Activated T-helper 17 cell treated with anti-CD3 and anti-CD28 coated beads, Interleukin-2, amount 50 U/mL, for 72 hours (primary cell): ENCODE measurements around the gene ESR1. TPM values are rescaled to one million over a fixed set of nuclear protein-coding genes. Genes with fewer than 3 reads are reported as not detected.
"Not testable (repeated sequence)": the region's sequence is repeated elsewhere in the genome, so short reads cannot be mapped to it uniquely, and the experiment has no call there.

Experiments
- ATAC-seq: fragments of 150-1000 bp; cut with Tn5 transposase; replicated peaks from 2 replicates; pipeline ENCODE4 v1.10.0; 2021; ENCODE audit warnings: mild to moderate bottlenecking, moderate library complexity
- H3K27ac Mint-ChIP-seq: one replicate; pipeline ENCODE4 v1.8.0; 2022; ENCODE audit warnings: mixed read lengths
- H3K27me3 Mint-ChIP-seq: one replicate; pipeline ENCODE4 v1.8.0; 2022; ENCODE audit warnings: mixed read lengths
- H3K36me3 Mint-ChIP-seq: one replicate; pipeline ENCODE4 v1.8.0; 2022; ENCODE audit warnings: low read depth, mild to moderate bottlenecking, mixed read lengths
- H3K4me1 Mint-ChIP-seq: one replicate; pipeline ENCODE4 v1.8.0; 2022; ENCODE audit warnings: mixed read lengths
- H3K4me3 Mint-ChIP-seq: one replicate; pipeline ENCODE4 v1.8.0; 2022; ENCODE audit warnings: mild to moderate bottlenecking, mixed read lengths
- H3K9me3 Mint-ChIP-seq: one replicate; pipeline ENCODE4 v1.8.0; 2022; ENCODE audit warnings: mixed read lengths
- total RNA-seq, 2 donors: library from RNA; stranded (reverse); gene quantifications; one replicate each; pipeline ENCODE4 v1.2.3, GENCODE V29; 2022

ESR1 gene
- total RNA-seq, 2 donors from 2014 or later: 0.50 TPM; not detected in 1

DNA sequence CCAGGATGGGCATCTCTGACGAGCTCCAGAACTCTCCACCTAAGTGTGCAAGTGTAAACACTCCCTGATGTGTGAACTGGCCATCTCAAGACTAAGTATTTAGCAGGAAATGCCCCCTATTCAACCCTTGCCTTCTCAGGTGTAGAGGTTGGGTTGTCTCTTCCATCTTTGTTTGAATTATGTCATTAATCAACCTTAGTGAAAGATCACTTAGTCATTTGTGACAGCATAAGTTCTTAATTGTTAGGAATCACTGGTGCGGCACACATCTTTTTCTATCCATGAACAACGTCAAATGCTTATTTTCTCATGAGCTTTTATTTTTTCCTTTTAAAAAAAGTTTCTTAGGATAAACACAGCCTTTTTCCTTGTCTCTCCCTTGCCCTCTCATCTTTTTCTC is 151.6 kb downstream of the ESR1 start:
- peaks cover 14% of the 10 kb centered on the region for H3K27me3 Mint-ChIP-seq
- peaks cover 5% of the 10 kb centered on the region for H3K4me1 Mint-ChIP-seq
- H3K9me3 Mint-ChIP-seq: peaks cover 10% of the 10 kb centered on the region
- H3K27ac Mint-ChIP-seq: no peak overlapping the region
- no peak for ATAC-seq
- H3K36me3 Mint-ChIP-seq: no peaks in the 10 kb centered on the region
- no peak overlapping the region for H3K4me3 Mint-ChIP-seq

DNA sequence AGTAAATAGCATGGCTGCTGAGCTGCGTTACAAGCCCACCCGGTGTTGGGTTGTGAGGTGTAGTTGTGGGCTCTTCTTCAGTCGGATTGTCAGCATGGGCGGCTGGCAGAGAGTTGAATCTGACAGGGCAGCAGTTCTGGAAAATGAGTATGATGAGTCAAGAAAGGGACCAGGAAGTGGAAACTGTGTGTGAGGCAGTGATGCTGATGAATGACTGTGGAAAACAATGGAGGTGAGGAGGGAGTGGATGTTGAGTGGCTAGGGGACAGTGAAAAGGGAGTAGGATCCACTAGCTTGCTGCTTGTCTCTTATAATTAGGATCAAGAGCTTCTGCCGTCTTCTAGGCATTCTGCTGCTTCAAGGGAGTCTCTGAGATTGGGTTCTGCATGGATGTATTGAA is 154.3 kb downstream of the ESR1 start:
- peaks cover 5% of the 10 kb centered on the region for H3K4me1 Mint-ChIP-seq
- no peak overlapping the region for H3K4me3 Mint-ChIP-seq
- H3K36me3 Mint-ChIP-seq: no peaks in the 10 kb centered on the region
- H3K27ac Mint-ChIP-seq: no peak overlapping the region
- H3K27me3 Mint-ChIP-seq: peaks cover 20% of the 10 kb centered on the region
- ATAC-seq: peak; percentile 39
- H3K9me3 Mint-ChIP-seq: peaks cover 10% of the 10 kb centered on the region

DNA sequence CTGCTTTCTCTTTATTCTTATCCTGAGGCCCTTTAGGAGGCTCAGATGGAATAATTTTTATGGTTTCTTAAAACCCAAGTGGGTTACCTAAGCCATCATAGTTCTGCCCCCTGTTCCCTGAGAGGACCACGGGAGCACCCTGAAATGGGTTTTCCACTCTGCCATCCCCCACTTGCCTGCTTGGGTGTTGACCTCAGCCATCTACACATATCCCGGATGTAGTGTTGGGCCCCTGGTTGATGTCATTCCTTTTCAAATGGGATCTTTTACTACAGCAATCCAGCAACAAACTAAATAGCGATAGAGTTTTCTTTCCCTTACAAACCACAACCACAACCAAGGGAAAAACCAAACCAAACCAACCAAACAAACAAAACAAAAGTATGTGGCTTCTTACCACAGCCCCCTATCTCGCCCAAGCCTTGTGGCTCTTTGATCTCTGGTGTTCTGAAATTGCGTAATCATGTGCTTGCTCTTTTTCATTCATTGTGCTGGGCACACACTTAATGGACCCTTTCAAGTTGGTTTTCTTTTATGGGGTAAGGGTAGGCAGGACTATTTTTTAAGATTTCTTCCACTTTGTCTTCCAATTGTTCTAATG is 154.9 kb downstream of the ESR1 start:
- peaks cover 5% of the 10 kb centered on the region for H3K4me1 Mint-ChIP-seq
- peaks cover 10% of the 10 kb centered on the region for H3K9me3 Mint-ChIP-seq
- no peak overlapping the region for H3K4me3 Mint-ChIP-seq
- ATAC-seq: peak; percentile 29
- no peaks in the 10 kb centered on the region for H3K36me3 Mint-ChIP-seq
- H3K27ac Mint-ChIP-seq: no peak overlapping the region
- H3K27me3 Mint-ChIP-seq: peaks cover 23% of the 10 kb centered on the region

DNA sequence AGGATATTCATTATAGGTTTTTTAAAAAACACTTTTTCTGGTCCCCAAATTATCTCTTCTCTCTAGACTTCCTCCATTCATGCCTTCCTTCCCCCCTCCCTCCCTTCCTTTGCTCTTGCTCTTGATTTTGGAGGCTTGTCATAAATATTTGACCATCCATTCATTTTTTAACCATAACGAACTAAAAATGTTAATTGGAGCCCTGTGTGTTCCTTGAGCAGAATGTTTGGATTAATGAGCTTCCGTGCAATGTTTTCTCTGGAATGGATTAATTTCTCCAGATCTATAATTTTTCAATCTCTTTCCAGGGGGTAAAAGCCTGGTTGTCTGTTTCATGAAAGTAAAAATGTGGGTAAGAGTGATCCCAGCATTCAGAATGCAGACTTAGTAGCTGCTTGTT is 155.5 kb downstream of the ESR1 start:
- peaks cover 5% of the 10 kb centered on the region for H3K4me1 Mint-ChIP-seq
- H3K27me3 Mint-ChIP-seq: peaks cover 24% of the 10 kb centered on the region
- no peak overlapping the region for H3K4me3 Mint-ChIP-seq
- ATAC-seq: no peak
- no peaks in the 10 kb centered on the region for H3K36me3 Mint-ChIP-seq
- H3K27ac Mint-ChIP-seq: no peak overlapping the region
- peaks cover 10% of the 10 kb centered on the region for H3K9me3 Mint-ChIP-seq

DNA sequence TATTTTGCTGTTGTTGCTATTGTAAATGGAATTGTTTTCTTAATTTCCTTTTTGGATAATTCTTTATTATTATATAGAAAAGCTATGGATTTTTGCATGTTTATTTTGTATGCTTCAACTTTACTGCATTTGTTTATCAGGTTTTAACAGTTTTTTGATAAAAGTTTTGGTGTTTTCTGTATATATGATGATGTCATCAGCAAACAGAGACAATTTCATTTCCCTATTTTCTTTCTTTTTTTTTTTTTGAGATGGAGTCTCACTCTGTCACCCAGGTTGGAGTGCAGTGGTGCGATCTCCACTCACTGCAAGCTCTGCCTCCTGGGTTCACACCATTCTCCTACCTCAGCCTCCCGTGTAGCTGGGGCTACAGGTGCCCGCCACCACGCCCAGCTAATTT is 156.9 kb downstream of the ESR1 start:
- H3K36me3 Mint-ChIP-seq, H3K9me3 Mint-ChIP-seq, H3K27ac Mint-ChIP-seq, ATAC-seq, H3K4me1 Mint-ChIP-seq, H3K4me3 Mint-ChIP-seq: not testable (repeated sequence)
- peaks cover 24% of the 10 kb centered on the region for H3K27me3 Mint-ChIP-seq

DNA sequence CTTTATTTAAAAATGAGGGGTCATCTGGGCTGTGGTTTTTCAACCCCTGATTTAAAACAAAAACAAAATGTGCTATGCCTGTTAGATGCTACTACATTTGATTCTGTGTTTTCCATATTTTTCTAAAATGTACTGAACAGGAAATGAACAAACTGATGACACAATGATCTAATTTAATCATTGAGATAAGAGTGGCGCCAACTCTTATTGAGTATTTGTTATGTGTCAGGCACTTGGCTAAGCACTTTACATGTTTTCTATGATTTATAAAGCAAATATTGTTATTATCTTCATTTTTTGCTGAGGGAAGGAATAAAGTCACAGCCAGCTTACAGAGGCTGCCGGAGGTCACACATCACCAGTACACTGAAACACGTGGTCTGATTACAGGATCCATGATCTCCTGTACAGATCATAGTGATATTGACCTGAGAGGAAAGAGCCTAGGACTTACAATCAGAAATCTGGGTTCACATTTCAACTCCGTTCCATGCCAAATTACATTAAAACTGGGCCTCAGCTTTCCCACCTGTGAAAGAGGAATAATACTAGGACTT is 166.7 kb downstream of the ESR1 start:
- H3K36me3 Mint-ChIP-seq: no peaks in the 10 kb centered on the region
- peaks cover 3% of the 10 kb centered on the region for H3K9me3 Mint-ChIP-seq
- no peak overlapping the region for H3K27ac Mint-ChIP-seq
- no peak overlapping the region for H3K4me3 Mint-ChIP-seq
- H3K27me3 Mint-ChIP-seq: peaks cover 15% of the 10 kb centered on the region
- no peak for ATAC-seq
- H3K4me1 Mint-ChIP-seq: no peaks in the 10 kb centered on the region

DNA sequence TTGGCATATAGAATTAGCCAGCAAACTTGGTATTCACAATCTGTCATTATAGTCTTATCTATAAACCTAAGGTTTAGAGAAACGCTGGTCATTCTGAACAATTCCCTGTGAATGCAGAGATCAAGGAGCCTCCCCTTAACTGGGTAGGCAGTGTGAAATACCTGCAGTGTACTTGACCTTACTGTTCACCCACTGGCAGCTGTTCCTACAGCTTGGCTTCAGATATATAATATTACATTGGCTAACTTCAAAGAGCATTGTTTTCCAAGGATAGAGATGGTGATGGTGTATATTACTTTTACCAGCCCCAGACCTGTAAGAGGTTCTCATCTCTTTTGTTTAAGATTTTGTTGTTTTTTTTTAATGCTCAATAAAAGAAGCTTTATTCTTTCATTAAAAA is 168.3 kb downstream of the ESR1 start:
- H3K27me3 Mint-ChIP-seq: peaks cover 16% of the 10 kb centered on the region
- no peaks in the 10 kb centered on the region for H3K36me3 Mint-ChIP-seq
- no peak overlapping the region for H3K4me3 Mint-ChIP-seq
- no peak overlapping the region for H3K27ac Mint-ChIP-seq
- no peaks in the 10 kb centered on the region for H3K4me1 Mint-ChIP-seq
- no peaks in the 10 kb centered on the region for H3K9me3 Mint-ChIP-seq
- ATAC-seq: no peak

DNA sequence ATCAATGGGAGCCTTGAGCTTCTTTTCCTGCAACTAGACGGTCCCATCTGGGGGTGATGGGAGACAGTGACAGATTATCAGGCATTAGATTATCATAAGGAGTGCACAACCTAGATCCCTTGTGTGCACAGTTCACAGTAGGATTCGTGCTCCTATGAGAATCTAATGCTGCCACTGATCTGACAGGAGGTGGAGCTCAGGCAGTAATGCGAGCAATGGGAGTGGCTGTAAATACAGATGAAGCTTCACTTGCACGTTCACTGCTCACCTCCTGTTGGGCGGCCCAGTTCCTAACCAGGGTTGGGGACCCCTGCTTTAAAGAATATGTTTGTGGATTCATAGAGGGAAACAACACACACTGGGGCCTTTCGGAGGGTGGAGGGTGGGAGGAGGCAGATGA is 180.7 kb downstream of the ESR1 start:
- ATAC-seq: not testable (repeated sequence)

DNA sequence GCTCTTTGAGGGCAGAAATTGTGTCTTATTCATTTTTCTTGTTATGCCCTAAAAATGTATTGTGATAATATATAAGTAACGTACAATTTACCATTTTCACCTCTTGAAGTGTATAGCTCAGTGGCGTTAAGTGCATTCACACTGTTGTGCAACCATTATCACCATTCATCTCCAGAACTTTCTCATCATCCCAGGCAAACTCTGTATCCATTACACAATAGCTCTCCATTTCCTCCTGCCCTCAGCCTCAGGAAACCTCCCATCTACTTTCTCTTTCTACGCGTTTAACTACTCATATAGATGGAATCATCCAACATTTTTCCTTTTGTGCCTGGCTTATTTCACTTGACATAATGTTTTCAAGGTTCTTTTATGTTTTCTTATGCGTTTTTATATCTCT is 184.6 kb downstream of the ESR1 start:
- Mint-ChIP-seq H3K27me3 (peaks cover 8% of the 10 kb centered on the region), H3K4me3 (no peak overlapping the region), H3K4me1 (no peaks in the 10 kb centered on the region), H3K27ac (no peak overlapping the region), H3K36me3 (no peaks in the 10 kb centered on the region), H3K9me3 (no peaks in the 10 kb centered on the region)
- no peak for ATAC-seq

More for the DNA sequence above, 180.7 kb downstream of the ESR1 start:
- peaks cover 15% of the 10 kb centered on the region for H3K27me3 Mint-ChIP-seq
- H3K27ac Mint-ChIP-seq, H3K4me3 Mint-ChIP-seq, H3K9me3 Mint-ChIP-seq, H3K36me3 Mint-ChIP-seq, H3K4me1 Mint-ChIP-seq: not testable (repeated sequence)

DNA sequence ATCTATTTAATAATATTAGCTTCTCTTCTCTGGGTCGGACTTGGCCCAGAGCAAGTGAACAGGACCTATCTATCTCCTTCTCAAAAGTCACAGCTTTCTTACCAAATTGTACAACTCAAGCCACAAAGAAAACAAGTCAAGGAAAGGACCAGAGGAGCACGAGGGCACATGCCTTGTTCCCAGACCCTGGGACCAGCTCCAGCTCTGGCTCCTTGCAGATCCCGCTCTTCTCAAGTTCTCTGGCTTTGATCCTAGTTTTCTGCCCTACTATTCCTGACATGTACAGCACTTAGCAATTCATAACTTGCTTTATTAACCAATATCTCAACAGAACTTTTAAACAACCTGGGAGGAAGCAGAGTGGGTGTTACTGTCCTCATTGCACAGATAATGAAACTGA is 185.9 kb downstream of the ESR1 start:
- Mint-ChIP-seq H3K9me3 (no peaks in the 10 kb centered on the region), H3K27ac (no peak overlapping the region), H3K27me3 (peaks cover 8% of the 10 kb centered on the region), H3K4me1 (no peaks in the 10 kb centered on the region), H3K4me3 (no peak overlapping the region), H3K36me3 (no peaks in the 10 kb centered on the region)
- ATAC-seq: no peak

DNA sequence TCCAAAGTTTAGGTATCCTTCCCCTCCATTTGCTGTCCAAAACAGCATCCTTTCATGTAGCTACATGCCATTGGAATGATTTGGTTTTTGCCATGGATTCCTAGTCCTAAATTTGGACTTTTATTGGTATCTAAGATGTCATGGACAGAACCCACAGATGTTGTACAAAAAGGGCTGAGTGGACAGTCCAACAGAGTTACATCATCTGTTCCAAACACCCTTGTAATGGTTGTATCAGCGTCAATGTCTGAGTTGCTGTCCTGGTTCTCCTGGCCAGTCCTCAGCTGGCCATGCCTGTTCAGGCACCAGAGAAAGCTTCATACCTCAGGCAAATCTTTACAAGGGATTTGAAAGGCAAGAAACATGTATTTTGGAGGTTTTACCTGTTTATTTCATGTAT is 191.3 kb downstream of the ESR1 start:
- H3K27me3 Mint-ChIP-seq: peaks cover 4% of the 10 kb centered on the region
- no peak for ATAC-seq
- no peaks in the 10 kb centered on the region for H3K36me3 Mint-ChIP-seq
- no peak overlapping the region for H3K4me3 Mint-ChIP-seq
- H3K9me3 Mint-ChIP-seq: no peaks in the 10 kb centered on the region
- no peaks in the 10 kb centered on the region for H3K4me1 Mint-ChIP-seq
- H3K27ac Mint-ChIP-seq: no peak overlapping the region

DNA sequence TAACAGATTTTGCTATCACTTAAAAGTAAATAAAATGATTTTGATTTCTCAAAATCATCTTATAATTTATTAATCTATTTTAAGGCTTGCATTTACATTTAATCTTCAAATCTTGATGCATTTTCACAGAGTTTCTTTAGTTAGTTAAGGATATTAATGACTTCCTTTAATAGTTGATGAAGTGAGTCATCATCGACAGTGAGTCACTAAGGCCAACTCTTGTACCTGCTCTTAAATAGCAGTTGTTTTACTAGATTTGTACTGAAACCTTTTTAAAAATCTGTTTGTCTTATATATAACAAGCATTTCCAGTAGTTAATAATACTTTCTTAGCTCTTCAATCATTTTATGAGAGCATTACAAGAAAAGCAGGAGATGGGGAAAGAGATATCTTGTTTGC is 191.7 kb downstream of the ESR1 start:
- no peak overlapping the region for H3K4me3 Mint-ChIP-seq
- H3K9me3 Mint-ChIP-seq: no peaks in the 10 kb centered on the region
- H3K4me1 Mint-ChIP-seq: no peaks in the 10 kb centered on the region
- H3K27ac Mint-ChIP-seq: no peak overlapping the region
- H3K27me3 Mint-ChIP-seq: peaks cover 4% of the 10 kb centered on the region
- H3K36me3 Mint-ChIP-seq: no peaks in the 10 kb centered on the region
- ATAC-seq: no peak

DNA sequence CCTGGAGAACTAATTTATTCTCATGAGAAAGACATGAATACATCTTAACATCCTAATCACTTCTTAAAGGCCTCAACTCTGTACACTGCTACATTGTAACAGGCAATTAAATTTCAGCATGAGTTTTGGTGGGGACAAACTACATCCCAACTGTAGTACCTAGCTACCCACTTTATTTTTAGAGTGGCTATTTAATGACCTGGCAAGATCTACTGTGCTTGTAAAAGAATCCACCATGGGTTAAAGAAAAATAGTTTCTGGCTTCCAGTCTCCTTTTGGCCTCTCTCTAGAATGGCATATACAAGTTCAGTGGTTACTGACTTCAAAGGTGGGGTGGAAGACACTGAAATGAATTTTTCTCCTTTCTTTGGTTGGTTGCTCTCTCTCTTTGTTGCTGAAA is 193.9 kb downstream of the ESR1 start:
- H3K27me3 Mint-ChIP-seq: no peaks in the 10 kb centered on the region
- H3K4me3 Mint-ChIP-seq: no peak overlapping the region

DNA sequence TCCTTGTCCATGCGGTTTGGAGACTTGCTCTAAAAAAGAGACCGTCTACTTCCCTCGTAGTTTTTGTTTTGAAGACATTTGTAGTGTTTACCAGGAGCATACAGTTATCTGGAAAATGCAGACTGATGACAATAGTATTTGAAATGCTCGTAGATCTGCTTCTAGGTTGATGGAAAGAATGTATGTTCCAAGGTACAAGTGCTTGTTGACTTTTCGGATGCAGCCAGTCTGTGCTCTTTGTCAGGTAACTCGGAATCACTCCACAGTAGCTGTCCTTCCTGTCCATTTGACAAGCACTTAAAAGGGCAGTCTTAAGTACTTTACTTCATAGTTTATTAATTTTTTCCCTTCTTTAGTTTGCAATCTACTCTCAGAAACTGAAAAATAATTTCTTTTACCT is 194.8 kb downstream of the ESR1 start:
- H3K9me3 Mint-ChIP-seq: no peaks in the 10 kb centered on the region
- H3K36me3 Mint-ChIP-seq: no peaks in the 10 kb centered on the region
- no peak for ATAC-seq
- no peaks in the 10 kb centered on the region for H3K27me3 Mint-ChIP-seq
- H3K4me3 Mint-ChIP-seq: no peak overlapping the region
- H3K27ac Mint-ChIP-seq: no peak overlapping the region
- no peaks in the 10 kb centered on the region for H3K4me1 Mint-ChIP-seq

More for the DNA sequence above, 193.9 kb downstream of the ESR1 start:
- ATAC-seq: no peak
- Mint-ChIP-seq H3K4me1 (no peaks in the 10 kb centered on the region), H3K36me3 (no peaks in the 10 kb centered on the region), H3K27ac (no peak overlapping the region), H3K9me3 (no peaks in the 10 kb centered on the region)

DNA sequence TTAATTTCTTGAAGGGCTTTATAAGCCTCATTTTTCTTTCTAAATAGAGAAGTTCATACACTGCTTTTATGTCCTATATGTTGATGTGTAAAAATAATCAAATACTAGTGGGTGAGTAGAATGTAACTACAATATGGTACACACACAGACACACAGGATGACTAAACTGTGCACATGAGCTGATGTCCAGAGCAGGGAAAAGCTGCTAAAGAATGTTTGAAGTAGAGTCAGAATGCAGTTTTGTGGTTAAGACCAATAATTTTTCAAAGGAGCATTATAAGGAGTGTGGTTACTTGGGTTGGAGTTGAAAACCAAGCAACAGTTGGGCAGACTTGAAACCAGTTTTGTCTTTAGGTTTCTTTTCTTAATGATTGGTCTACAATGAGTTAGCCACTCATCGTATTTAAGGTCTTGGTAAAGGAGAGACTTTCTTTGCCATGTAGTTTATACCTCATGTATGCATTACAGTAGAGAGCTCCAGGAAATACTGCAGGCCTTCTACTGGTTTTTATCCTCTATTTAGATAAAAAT is 196.6 kb downstream of the ESR1 start:
- H3K9me3 Mint-ChIP-seq: no peaks in the 10 kb centered on the region
- H3K4me1 Mint-ChIP-seq: no peaks in the 10 kb centered on the region
- no peak overlapping the region for H3K4me3 Mint-ChIP-seq
- H3K27me3 Mint-ChIP-seq: no peaks in the 10 kb centered on the region
- no peaks in the 10 kb centered on the region for H3K36me3 Mint-ChIP-seq
- no peak for ATAC-seq
- no peak overlapping the region for H3K27ac Mint-ChIP-seq
